Urinary bladder (tissue), 4 donors: ENCODE data around the gene ZNF502. TPM values are rescaled to one million over a fixed set of nuclear protein-coding genes. Genes with fewer than 3 reads are reported as not detected.
A peak's percentile ranks its signal among the peaks of the same experiment; 100 is the strongest.

Source experiments
- DNase-seq: peaks from one replicate; pipeline ENCODE4 v3.0.0-alpha.2; 2015; ENCODE audit errors: extremely low spot score
- H3K27ac ChIP-seq: one replicate; pipeline ENCODE4 v1.5.1; 2013; ENCODE audit warnings: low read depth, mild to moderate bottlenecking, moderate library complexity
- H3K36me3 ChIP-seq: one replicate; pipeline ENCODE4 v1.6.1; 2013; ENCODE audit warnings: mild to moderate bottlenecking, moderate library complexity; ENCODE audit not compliant: insufficient read depth
- H3K4me1 ChIP-seq: one replicate; pipeline ENCODE4 v1.6.1; 2013; ENCODE audit warnings: mild to moderate bottlenecking, moderate library complexity; ENCODE audit not compliant: insufficient read depth
- H3K4me3 ChIP-seq: one replicate; pipeline ENCODE4 v1.5.1; 2013; ENCODE audit warnings: low read depth, low read length
- WGBS: extraction: QIAGEN DNeasy Blood & Tissue Kit; methylation state at CpG from one replicate; pipeline ENCODE4 v1.1.7; 2013; 5-methylcytosine and 5-hydroxymethylcytosine counted together
- polyA plus RNA-seq: library from polyadenylated mRNA; stranded (reverse); fragments of 200-250 nt; gene quantifications from one replicate; pipeline ENCODE4 v1.2.3, GENCODE V29; 2013
- total RNA-seq: library from RNA; depleted of rRNA; stranded (reverse); fragments of >200 nt; gene quantifications from one replicate; pipeline ENCODE4 v1.2.3, GENCODE V29; 2014
- donor health status: healthy with polysubstance abuse.
- donor health status: healthy.

Gene ZNF502
- total and polyA plus RNA-seq, 2 donors = 4.7 to 15.0 TPM

- DNase-seq = peak; percentile 83
- Histone ChIP-seq H3K27ac (no peak within 1 kb of the TSS), H3K36me3 (peaks cover 10% of the 10 kb centered on the region), H3K4me1 (no peaks in the 10 kb centered on the region), H3K4me3 (peak within 1 kb of the TSS; percentile 76)
- under 1% methylated on average over 46 of the region's 46 CpGs for WGBS
Observed at GRCh38 chr3:44729384-44729910, 17.0 kb downstream of the ZNF502 start, which contains the start of gene ZNF501. Gene ZNF501 (plus strand): TSS chr3:44729635. CDS start chr3:44734422, 4,787 bp downstream.

- H3K27ac ChIP-seq = no peak overlapping the region
- H3K4me1 ChIP-seq = no peaks in the 10 kb centered on the region
- no peak overlapping the region for H3K4me3 ChIP-seq
- peaks cover 10% of the 10 kb centered on the region for H3K36me3 ChIP-seq
- no peak for DNase-seq
- 96% methylated on average over 3 of the region's 3 CpGs for WGBS
Observed at GRCh38 chr3:44734646-44735168, 22.2 kb downstream of the ZNF502 start.

DNA sequence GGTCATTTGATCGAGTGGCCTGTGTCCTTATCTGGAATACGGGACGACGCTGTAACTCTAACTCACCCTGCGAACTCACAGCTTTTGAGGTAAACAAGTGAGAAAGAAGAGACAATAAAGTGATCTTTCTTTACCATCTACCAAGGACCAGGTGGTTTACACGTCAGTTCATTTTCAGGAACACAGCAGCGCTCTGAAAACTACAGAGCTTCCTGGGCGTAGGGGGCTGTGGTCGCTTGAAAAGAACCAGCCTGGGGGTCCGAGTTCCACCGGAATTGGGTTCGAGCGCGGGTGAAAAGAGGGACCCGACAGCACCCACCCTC, 48.6 kb downstream of the ZNF502 start:
- no peak for DNase-seq
- Histone ChIP-seq H3K36me3 (no peaks in the 10 kb centered on the region), H3K4me1 (no peaks in the 10 kb centered on the region), H3K27ac (no peak overlapping the region), H3K4me3 (peak overlapping the region; percentile 82)
- WGBS = 1% methylated on average over 15 of the region's 15 CpGs

DNA sequence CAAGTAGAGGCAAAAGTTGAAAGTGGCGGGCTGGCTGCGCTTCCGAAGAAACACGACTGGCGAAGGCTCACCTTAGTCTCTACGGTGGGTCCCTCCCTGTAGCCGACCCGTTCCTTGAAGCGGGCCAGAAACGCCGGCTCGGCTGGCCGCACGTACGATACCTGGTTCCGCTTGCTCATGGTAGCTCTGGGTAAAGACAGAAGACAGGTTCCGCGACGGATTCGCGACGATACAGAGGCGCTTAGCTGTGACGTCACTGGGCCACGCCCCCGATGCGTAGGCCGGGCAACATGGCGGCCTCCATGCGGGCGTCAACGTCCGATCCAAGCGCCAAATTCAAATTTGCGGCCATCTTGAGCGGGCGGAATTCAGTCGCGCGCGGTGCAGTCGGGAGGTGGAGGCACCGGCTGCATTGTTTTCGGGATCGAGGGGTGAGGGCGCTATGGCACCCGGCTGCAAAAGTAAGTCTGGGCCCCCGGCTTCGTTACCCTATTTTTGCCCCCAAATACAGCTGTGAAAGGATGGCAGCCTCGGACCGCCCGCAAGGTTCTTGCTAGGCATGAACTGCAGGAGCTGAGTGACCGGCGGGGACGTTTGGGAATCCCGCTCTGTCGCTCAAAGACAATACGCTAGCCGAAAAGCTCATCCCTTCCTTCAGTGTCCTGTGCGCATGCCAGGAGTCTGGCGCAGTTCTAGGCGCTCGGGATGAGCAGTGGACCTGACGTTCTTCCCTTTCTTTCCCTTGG, 49.1 kb downstream of the ZNF502 start, which contains the start of the genes KIAA1143 and KIF15:
Gene KIAA1143 (minus strand): TSS at position 196 of the 746 bp plus-strand sequence. CDS start 17 bp downstream, at position 179.
Gene KIF15 (plus strand): TSS at position 371 of the 746 bp plus-strand sequence. CDS start 72 bp downstream, at position 443.
- no peaks in the 10 kb centered on the region for H3K4me1 ChIP-seq
- no peaks in the 10 kb centered on the region for H3K36me3 ChIP-seq
- peak; percentile 87 for DNase-seq
- under 1% methylated on average over 64 of the region's 64 CpGs for WGBS
- H3K4me3 ChIP-seq = peak within 1 kb of the TSS; percentile 82
- H3K27ac ChIP-seq = no peak within 1 kb of the TSS

DNA sequence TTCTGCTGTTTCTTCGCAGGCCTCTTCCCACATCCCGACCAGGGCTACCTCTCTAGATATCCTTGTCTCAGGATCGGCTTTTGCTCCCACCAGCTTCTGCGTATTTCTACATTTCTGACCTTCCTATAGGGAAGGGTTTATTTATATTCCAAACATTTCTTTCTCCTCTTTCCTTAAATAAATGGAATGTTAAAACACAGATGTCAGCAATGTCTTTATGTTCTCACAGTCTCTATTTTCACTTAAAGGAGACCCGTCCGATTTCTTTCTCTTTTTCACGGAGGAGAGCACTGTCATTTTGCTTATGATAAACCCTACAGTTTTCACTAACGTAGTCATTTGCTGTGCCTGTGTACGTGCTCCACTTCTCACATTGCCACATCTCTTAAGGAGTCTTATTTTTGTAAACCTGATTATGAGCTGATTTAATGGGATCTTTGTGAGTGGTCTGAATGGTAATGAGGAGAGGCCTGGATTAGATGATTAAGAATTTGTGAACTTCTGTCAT, 49.8 kb downstream of the ZNF502 start:
- H3K36me3 ChIP-seq = no peaks in the 10 kb centered on the region
- WGBS = 1% methylated on average over 9 of the region's 9 CpGs
- peak overlapping the region; percentile 82 for H3K4me3 ChIP-seq
- no peaks in the 10 kb centered on the region for H3K4me1 ChIP-seq
- H3K27ac ChIP-seq = no peak overlapping the region
- no peak for DNase-seq

DNA sequence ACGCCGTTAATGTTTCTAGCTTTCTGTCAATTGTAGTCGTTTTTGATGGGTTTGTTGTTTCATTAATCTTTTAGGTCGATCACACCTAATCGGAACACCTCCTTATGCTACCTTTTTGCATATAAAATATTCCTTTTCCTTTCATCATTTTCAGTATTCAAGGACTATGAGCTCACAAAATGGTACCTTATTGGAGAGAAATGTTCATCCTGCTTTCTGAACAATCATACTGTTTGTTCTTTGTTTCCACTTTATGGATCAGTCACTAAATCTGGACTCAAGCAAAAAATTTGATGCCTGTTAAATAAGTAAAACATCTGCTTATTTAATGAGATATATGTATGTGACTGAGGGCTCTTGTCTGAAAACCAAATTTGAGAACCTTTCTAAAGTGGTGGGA, 50.2 kb downstream of the ZNF502 start:
- WGBS = 32% methylated on average over 5 of the region's 5 CpGs
- Histone ChIP-seq H3K4me1 (no peaks in the 10 kb centered on the region), H3K27ac (no peak overlapping the region)

DNA sequence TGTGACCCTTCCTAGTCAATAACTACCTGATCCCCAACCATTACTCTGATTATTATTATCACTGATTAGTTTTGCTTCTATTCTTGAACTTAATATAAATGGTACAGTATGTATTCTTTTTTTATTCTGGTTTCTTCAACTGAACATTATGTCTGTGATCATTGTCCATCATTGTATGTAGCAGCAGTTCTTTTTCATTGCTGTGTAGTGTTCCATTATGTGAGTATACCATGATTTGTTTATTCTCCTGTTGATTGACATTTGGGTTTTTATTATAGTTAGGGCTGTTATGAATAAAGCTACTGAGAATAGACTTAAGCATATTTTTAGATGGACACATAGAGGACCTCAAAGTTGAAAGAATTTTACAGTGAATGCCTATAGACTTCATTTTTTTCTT, 51.8 kb downstream of the ZNF502 start:
- DNase-seq = no peak
- Histone ChIP-seq H3K27ac (no peak overlapping the region), H3K4me1 (no peaks in the 10 kb centered on the region), H3K4me3 (no peak overlapping the region), H3K36me3 (no peaks in the 10 kb centered on the region)

More for the DNA sequence above, 50.2 kb downstream of the ZNF502 start:
- DNase-seq = no peak
- Histone ChIP-seq H3K4me3 (no peak overlapping the region), H3K36me3 (no peaks in the 10 kb centered on the region)

DNA sequence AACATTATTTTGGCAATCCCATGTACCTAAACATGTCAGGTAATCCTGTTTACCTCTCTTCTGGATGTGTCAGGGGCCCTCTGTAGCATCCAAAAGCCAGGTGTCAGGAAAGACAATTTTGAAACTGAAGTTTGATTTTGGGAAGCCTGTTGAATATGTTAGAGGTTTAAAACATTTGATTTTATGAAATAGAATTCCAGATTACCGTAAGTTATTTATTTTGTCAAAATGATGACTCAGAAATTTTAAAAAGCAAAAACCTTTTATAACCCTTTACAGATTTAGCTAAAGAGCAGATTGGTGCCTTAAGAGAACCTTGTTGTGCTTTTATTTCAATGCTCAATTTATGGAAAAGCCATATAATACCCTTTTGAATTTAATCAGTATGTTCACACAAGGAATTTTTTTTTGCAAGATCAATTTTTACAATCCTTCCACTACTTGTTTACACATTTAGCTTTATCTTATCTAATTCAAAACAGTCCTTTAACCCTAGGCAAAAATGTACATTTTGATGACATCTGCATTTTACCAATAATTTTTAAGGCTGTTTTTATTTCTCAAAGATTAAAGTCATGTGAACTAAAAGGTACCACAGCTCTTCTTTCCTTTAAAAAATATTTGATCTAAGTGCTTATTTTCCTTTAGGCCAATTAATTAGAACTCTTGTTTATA, 59.1 kb downstream of the ZNF502 start:
- DNase-seq = no peak
- H3K4me3 ChIP-seq = no peak overlapping the region
- no peak overlapping the region for H3K27ac ChIP-seq
- WGBS = 94% methylated on average over 1 of the region's 1 CpG
- H3K4me1 ChIP-seq = no peaks in the 10 kb centered on the region
- no peaks in the 10 kb centered on the region for H3K36me3 ChIP-seq

GRCh38 chr3:44772099-44772442, 59.6 kb downstream of the ZNF502 start:
- Histone ChIP-seq H3K36me3 (no peaks in the 10 kb centered on the region), H3K4me1 (no peaks in the 10 kb centered on the region), H3K27ac (no peak overlapping the region), H3K4me3 (no peak overlapping the region)
- WGBS = 96% methylated on average over 1 of the region's 1 CpG
- no peak for DNase-seq

Other genes with a start within 250 kb of the ZNF502 start
- 20.7 TPM for gene ZNF445, start 235.0 kb upstream of the ZNF502 start, total RNA-seq
- gene ZNF445, start 235.0 kb upstream of the ZNF502 start, polyA plus RNA-seq = 5.0 TPM
- 19.5 TPM for gene ZKSCAN7, start 157.5 kb upstream of the ZNF502 start, total RNA-seq
- gene ZKSCAN7, start 157.5 kb upstream of the ZNF502 start, polyA plus RNA-seq = 3.7 TPM
- 12.9 TPM for gene ZNF660, start 127.7 kb upstream of the ZNF502 start, total RNA-seq
- gene ZNF660, start 127.7 kb upstream of the ZNF502 start, polyA plus RNA-seq = 1.9 TPM
- 37.9 TPM for gene ZNF197, start 87.6 kb upstream of the ZNF502 start, total RNA-seq
- 11.4 TPM for gene ZNF197, start 87.6 kb upstream of the ZNF502 start, polyA plus RNA-seq
- gene ZNF35, start 63.9 kb upstream of the ZNF502 start, total RNA-seq = 17.9 TPM
- 5.6 TPM for gene ZNF35, start 63.9 kb upstream of the ZNF502 start, polyA plus RNA-seq
- 14.3 TPM for gene ZNF501, start 17.0 kb downstream of the ZNF502 start, total RNA-seq
- 4.1 TPM for gene ZNF501, start 17.0 kb downstream of the ZNF502 start, polyA plus RNA-seq
- 43.0 TPM for gene KIAA1143, start 49.0 kb downstream of the ZNF502 start, total RNA-seq
- gene KIAA1143, start 49.0 kb downstream of the ZNF502 start, polyA plus RNA-seq = 21.6 TPM
- 16.1 TPM for gene KIF15, start 49.1 kb downstream of the ZNF502 start, total RNA-seq
- gene KIF15, start 49.1 kb downstream of the ZNF502 start, polyA plus RNA-seq = 0.53 TPM
- 7.9 TPM for gene TMEM42, start 149.3 kb downstream of the ZNF502 start, total RNA-seq
- gene TMEM42, start 149.3 kb downstream of the ZNF502 start, polyA plus RNA-seq = 20.8 TPM
- not detected for gene TGM4, start 161.9 kb downstream of the ZNF502 start, total RNA-seq
- gene TGM4, start 161.9 kb downstream of the ZNF502 start, polyA plus RNA-seq = not detected